ENCODE results near the gene SLC6A4. TPM values are rescaled to one million over a fixed set of nuclear protein-coding genes. Genes with fewer than 3 reads are reported as not detected.

The SLC6A4 gene
- total RNA-seq: not detected

- intact Hi-C loops (cut with micrococcal nuclease): no loop called here
- DNase-seq (no peak), ATAC-seq (peak; percentile 37)
- Mint-ChIP-seq H3K4me1 (ENCODE audit: low read depth) (peaks cover 21% of the 10 kb centered on the region), H3K9me3 (no peaks in the 10 kb centered on the region), H3K27me3 (peaks cover 59% of the 10 kb centered on the region), H3K4me3 (peak within 1 kb of the TSS; percentile 54), H3K27ac (no peak within 1 kb of the TSS), H3K36me3 (ENCODE audit: low read depth) (no peaks in the 10 kb centered on the region)
- POLR2A ChIA-PET: no interaction called here
- TF ChIP-seq, protein P1, sequence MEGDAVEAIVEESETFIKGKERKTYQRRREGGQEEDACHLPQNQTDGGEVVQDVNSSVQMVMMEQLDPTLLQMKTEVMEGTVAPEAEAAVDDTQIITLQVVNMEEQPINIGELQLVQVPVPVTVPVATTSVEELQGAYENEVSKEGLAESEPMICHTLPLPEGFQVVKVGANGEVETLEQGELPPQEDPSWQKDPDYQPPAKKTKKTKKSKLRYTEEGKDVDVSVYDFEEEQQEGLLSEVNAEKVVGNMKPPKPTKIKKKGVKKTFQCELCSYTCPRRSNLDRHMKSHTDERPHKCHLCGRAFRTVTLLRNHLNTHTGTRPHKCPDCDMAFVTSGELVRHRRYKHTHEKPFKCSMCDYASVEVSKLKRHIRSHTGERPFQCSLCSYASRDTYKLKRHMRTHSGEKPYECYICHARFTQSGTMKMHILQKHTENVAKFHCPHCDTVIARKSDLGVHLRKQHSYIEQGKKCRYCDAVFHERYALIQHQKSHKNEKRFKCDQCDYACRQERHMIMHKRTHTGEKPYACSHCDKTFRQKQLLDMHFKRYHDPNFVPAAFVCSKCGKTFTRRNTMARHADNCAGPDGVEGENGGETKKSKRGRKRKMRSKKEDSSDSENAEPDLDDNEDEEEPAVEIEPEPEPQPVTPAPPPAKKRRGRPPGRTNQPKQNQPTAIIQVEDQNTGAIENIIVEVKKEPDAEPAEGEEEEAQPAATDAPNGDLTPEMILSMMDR (IDR thresholded peaks at IDR 0.05): no peak
- CTCF ChIA-PET: interaction anchor here (0.8 to 3.5 kb wide), 9 partner anchors 12 to 143 kb away, joined by 3 to 23 read pairs (median 5); no protein-coding TSS in a partner anchor
Measured at GRCh38 chr17:30235386-30236296, at the start of gene SLC6A4. SLC6A4 (minus strand) TSS chr17:30235697; CDS start chr17:30221958, 13,739 bp downstream.

DNA sequence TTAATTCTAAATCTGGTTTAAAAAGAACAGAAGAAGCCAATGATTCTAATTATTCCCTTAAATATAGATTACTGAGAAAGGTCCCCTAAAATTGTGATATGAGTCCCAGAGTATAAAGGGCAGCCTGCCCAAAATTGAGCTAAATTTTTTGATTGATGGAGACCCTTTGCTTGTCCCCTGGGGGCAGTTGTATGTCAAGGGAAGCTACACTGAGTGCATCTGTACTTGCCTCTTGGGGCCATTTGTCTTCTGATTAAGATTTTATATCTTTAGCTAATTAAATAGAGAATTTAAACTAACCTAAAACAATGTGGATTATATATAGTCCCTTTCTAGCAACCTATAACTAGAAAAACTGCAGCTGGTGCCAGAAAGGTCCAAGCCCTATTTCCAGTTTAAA lies 43.7 kb upstream of the SLC6A4 start:
- Mint-ChIP-seq H3K4me1 (ENCODE audit: low read depth) (no peaks in the 10 kb centered on the region), H3K36me3 (ENCODE audit: low read depth) (peaks cover 50% of the 10 kb centered on the region), H3K9me3 (no peaks in the 10 kb centered on the region), H3K27me3 (no peaks in the 10 kb centered on the region), H3K27ac (no peak overlapping the region), H3K4me3 (no peak overlapping the region)
- intact Hi-C loops (cut with micrococcal nuclease): no loop called here
- ATAC-seq (no peak), DNase-seq (no peak)
- ChIA-PET CTCF (interaction anchor here (0.6 to 1.1 kb wide), 5 partner anchors 12 to 175 kb away, joined by 3 to 5 read pairs (median 4); partner anchors contain the start of gene BLMH), POLR2A (no interaction called here)
- TF ChIP-seq, protein P1 (IDR thresholded peaks at IDR 0.05): no peak

DNA sequence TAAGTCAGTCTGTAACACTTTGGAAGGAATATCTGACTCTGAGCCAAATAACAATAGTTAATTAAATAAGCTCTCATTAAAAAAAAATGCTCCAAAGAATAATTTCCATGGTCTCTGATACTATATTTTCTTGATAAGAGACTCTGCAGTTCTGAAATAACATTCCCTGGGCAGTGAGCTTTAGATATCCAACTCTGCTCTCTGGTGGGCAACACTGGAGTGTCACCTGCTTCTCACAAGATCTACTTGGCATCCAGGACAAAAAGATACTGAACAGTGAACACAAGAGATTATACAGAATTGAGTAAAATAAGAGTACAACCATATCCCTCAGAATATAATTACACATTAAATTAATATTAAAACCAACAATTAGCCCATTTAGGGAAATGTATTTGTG lies 42.5 kb upstream of the SLC6A4 start:
- H3K4me1 Mint-ChIP-seq (ENCODE audit: low read depth): no peaks in the 10 kb centered on the region
- ATAC-seq (no peak), DNase-seq (peak; percentile 11)
- peaks cover 52% of the 10 kb centered on the region for H3K36me3 Mint-ChIP-seq (ENCODE audit: low read depth)
- intact Hi-C loops (cut with micrococcal nuclease): no loop called here
- H3K4me3 Mint-ChIP-seq: no peak overlapping the region
- CTCF ChIA-PET: interaction anchor here (0.9 to 1.0 kb wide), 3 partner anchors 56 to 153 kb away, joined by 3 to 4 read pairs (median 4); no protein-coding TSS in a partner anchor
- TF ChIP-seq, protein P1 (IDR thresholded peaks at IDR 0.05): no peak
- POLR2A ChIA-PET: no interaction called here
- no peaks in the 10 kb centered on the region for H3K9me3 Mint-ChIP-seq
- H3K27me3 Mint-ChIP-seq: no peaks in the 10 kb centered on the region
- H3K27ac Mint-ChIP-seq: no peak overlapping the region

DNA sequence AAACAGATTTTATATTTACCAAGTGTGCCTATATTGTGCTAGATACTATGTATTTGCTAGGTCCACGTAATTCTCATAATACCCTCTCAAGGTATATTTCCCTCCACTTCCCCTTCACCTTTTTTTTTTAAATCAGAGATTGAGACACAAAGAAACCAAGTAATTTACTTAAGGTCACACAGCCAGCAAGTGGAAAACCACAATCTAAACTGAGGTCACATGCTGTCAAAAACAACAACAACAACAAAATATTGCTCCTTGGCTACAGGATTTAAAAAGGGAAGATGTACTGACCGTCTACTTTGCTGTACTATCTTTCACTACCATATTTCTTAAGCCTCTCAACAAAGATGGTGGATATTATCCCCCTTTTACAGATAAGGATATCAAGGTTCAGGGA lies 40.4 kb upstream of the SLC6A4 start:
- CTCF ChIA-PET: no interaction called here
- POLR2A ChIA-PET: interaction anchor here (1.8 kb wide), 1 partner anchor 16 kb away, joined by 6 read pairs; the partner anchor contains the start of gene BLMH
- no peak for ATAC-seq
- H3K9me3 Mint-ChIP-seq: no peaks in the 10 kb centered on the region
- TF ChIP-seq, protein P1 (IDR thresholded peaks at IDR 0.05): no peak
- no peaks in the 10 kb centered on the region for H3K27me3 Mint-ChIP-seq
- H3K36me3 Mint-ChIP-seq (ENCODE audit: low read depth): peaks cover 58% of the 10 kb centered on the region
- H3K4me3 Mint-ChIP-seq: no peak overlapping the region
- intact Hi-C loops (cut with micrococcal nuclease): no loop called here
- H3K27ac Mint-ChIP-seq: no peak overlapping the region
- H3K4me1 Mint-ChIP-seq (ENCODE audit: low read depth): no peaks in the 10 kb centered on the region
- no peak for DNase-seq

DNA sequence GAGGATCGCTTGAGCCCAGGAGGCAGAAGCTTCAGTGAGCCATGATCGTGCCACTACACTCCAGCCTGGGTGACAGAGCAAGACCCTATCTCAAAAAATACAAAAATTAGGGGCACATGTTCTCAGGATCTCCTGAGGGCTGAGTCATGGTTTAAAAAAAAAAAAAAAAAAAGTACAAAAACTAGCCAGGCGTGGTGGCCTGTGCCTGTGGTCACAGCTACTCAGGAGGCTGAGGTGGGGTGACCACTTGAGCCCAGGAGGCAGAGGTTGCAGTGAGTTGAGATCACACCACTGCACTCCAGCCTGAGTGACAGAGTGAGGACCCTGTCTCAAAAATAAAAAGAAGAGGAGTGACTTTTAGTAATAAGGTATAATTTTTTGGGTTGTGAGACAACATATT lies 39.4 kb upstream of the SLC6A4 start:
- ATAC-seq (no peak), DNase-seq (no peak)
- ChIA-PET CTCF (no interaction called here), POLR2A (interaction anchor here (1.8 kb wide), 1 partner anchor 17 kb away, joined by 6 read pairs; the partner anchor contains the start of gene BLMH)
- TF ChIP-seq, protein P1 (IDR thresholded peaks at IDR 0.05): no peak
- Mint-ChIP-seq H3K9me3 (no peaks in the 10 kb centered on the region), H3K27me3 (no peaks in the 10 kb centered on the region), H3K4me1 (ENCODE audit: low read depth) (no peaks in the 10 kb centered on the region), H3K36me3 (ENCODE audit: low read depth) (peaks cover 57% of the 10 kb centered on the region), H3K4me3 (no peak overlapping the region), H3K27ac (no peak overlapping the region)
- intact Hi-C loops (cut with micrococcal nuclease): no loop called here
